Mammary epithelial cell (primary cell): Measurements from ENCODE around the gene MYL4.

Experiments used
- CTCF ChIP-seq, 2 donors: IDR thresholded peaks in 1 of 2; conservative IDR thresholded peaks in 1 of 2; 2 replicates each; pipeline ENCODE4 v1.5.1; 2011 to 2012; ENCODE audit warnings: inconsistent platforms in 2 of 2, low read length in 2 of 2, mild to moderate bottlenecking in 2 of 2, control low read depth in 1 of 2, low read depth in 1 of 2; ENCODE audit not compliant: insufficient read depth in 1 of 2; ENCODE audit errors: extremely low read depth in 1 of 2
- EZH2 ChIP-seq: IDR thresholded peaks from 2 replicates; pipeline ENCODE4 v1.6.1; 2012; ENCODE audit warnings: low read length, inconsistent platforms, borderline replicate concordance

GRCh38 chr17:47242648-47243047, 33.5 kb downstream of the MYL4 start:
- TF ChIP-seq CTCF (conservative IDR thresholded peaks at IDR 0.05 in 1 of 2, IDR thresholded peaks at IDR 0.05 in 1 of 2; ENCODE audit: extremely low read depth in 1 of 2, insufficient read depth in 1 of 2, low read depth in 1 of 2, low read length in 2 of 2) (no peak), EZH2 (no peak)
